Measurements from ENCODE around the gene LPCAT3. TPM values are rescaled to one million over a fixed set of nuclear protein-coding genes. Genes with fewer than 3 reads are reported as not detected.

LPCAT3 gene
- total RNA-seq, 4 donors from 2014 or later = 18.2 to 230 (median 179) TPM

- Histone ChIP-seq H3K4me1 (peaks cover 13 to 46% (median 25%) of the 10 kb centered on the region in 4 donors), H3K27me3 (no peaks in the 10 kb centered on the region), H3K27ac (peak overlapping the region in 3 of 4 donors; percentile 90 to 97 (median 96)), H3K36me3 (peaks cover 0 to 13% (median 0%) of the 10 kb centered on the region in 3 donors), H3K9me3 (no peaks in the 10 kb centered on the region), H3K4me3 (no peak overlapping the region)
- no peak for TF ChIP-seq POLR2A (IDR thresholded peaks at IDR 0.05)
- no peak for TF ChIP-seq CTCF (IDR thresholded peaks at IDR 0.05)
- DNase-seq = peak in 1 of 3 donors; percentile 49
Observed at GRCh38 chr12:6942331-6942665, 76.0 kb downstream of the LPCAT3 start.

GRCh38 chr12:6941782-6942181, 76.5 kb downstream of the LPCAT3 start:
- no peak overlapping the region for H3K27ac ChIP-seq
- H3K4me1 ChIP-seq = peaks cover 13 to 46% (median 27%) of the 10 kb centered on the region in 4 donors
- peaks cover 0 to 13% (median 0%) of the 10 kb centered on the region in 3 donors for H3K36me3 ChIP-seq
- no peak overlapping the region for H3K4me3 ChIP-seq
- no peak for TF ChIP-seq POLR2A (IDR thresholded peaks at IDR 0.05)
- no peak for TF ChIP-seq CTCF (IDR thresholded peaks at IDR 0.05)
- no peaks in the 10 kb centered on the region for H3K9me3 ChIP-seq
- DNase-seq = no peak
- no peaks in the 10 kb centered on the region for H3K27me3 ChIP-seq

GRCh38 chr12:6941267-6941666, 77.0 kb downstream of the LPCAT3 start:
- H3K4me3 ChIP-seq = no peak overlapping the region
- peaks cover 13 to 44% (median 27%) of the 10 kb centered on the region in 4 donors for H3K4me1 ChIP-seq
- H3K27ac ChIP-seq = no peak overlapping the region
- no peaks in the 10 kb centered on the region for H3K27me3 ChIP-seq
- peaks cover 0 to 13% (median 0%) of the 10 kb centered on the region in 3 donors for H3K36me3 ChIP-seq
- no peaks in the 10 kb centered on the region for H3K9me3 ChIP-seq
- DNase-seq = peak in 1 of 3 donors; percentile 48
- TF ChIP-seq CTCF (IDR thresholded peaks at IDR 0.05) (no peak), POLR2A (IDR thresholded peaks at IDR 0.05) (no peak)

- no peaks in the 10 kb centered on the region for H3K27me3 ChIP-seq
- H3K4me3 ChIP-seq = no peak overlapping the region
- peaks cover 0 to 33% (median 0%) of the 10 kb centered on the region in 3 donors for H3K36me3 ChIP-seq
- peak overlapping the region in 2 of 4 donors; percentile 90 to 95 for H3K27ac ChIP-seq
- H3K4me1 ChIP-seq = peaks cover 4 to 35% (median 12%) of the 10 kb centered on the region in 4 donors
- TF ChIP-seq POLR2A (IDR thresholded peaks at IDR 0.05) (no peak), CTCF (IDR thresholded peaks at IDR 0.05) (no peak)
- no peaks in the 10 kb centered on the region for H3K9me3 ChIP-seq
- DNase-seq = no peak
Observed at GRCh38 chr12:6939191-6939540, 79.1 kb downstream of the LPCAT3 start.

GRCh38 chr12:6938353-6939190, 79.7 kb downstream of the LPCAT3 start:
- Histone ChIP-seq H3K4me3 (peak overlapping the region in 3 of 4 donors; percentile 63 to 74 (median 67)), H3K4me1 (peaks cover 4 to 39% (median 12%) of the 10 kb centered on the region in 4 donors), H3K27me3 (no peaks in the 10 kb centered on the region), H3K9me3 (no peaks in the 10 kb centered on the region), H3K27ac (peak overlapping the region in 3 of 4 donors; percentile 90 to 99 (median 95)), H3K36me3 (peaks cover 0 to 39% (median 0%) of the 10 kb centered on the region in 3 donors)
- peak in 1 of 3 donors; percentile 55 for DNase-seq
- TF ChIP-seq CTCF (IDR thresholded peaks at IDR 0.05) (no peak), POLR2A (IDR thresholded peaks at IDR 0.05) (no peak)
